Melanocyte of skin (primary cell): ENCODE results near the gene YKT6. TPM values are rescaled to one million over a fixed set of nuclear protein-coding genes. Genes with fewer than 3 reads are reported as not detected.

Experiments
- total RNA-seq, 2 donors: library from RNA; depleted of rRNA; stranded (reverse); fragments of >200 nt; gene quantifications; 2 replicates each; pipeline ENCODE4 v1.2.3, GENCODE V29; 2012

The YKT6 gene
- 10 to 100 TPM; 76.1 to 78.6 TPM for total RNA-seq

DNA sequence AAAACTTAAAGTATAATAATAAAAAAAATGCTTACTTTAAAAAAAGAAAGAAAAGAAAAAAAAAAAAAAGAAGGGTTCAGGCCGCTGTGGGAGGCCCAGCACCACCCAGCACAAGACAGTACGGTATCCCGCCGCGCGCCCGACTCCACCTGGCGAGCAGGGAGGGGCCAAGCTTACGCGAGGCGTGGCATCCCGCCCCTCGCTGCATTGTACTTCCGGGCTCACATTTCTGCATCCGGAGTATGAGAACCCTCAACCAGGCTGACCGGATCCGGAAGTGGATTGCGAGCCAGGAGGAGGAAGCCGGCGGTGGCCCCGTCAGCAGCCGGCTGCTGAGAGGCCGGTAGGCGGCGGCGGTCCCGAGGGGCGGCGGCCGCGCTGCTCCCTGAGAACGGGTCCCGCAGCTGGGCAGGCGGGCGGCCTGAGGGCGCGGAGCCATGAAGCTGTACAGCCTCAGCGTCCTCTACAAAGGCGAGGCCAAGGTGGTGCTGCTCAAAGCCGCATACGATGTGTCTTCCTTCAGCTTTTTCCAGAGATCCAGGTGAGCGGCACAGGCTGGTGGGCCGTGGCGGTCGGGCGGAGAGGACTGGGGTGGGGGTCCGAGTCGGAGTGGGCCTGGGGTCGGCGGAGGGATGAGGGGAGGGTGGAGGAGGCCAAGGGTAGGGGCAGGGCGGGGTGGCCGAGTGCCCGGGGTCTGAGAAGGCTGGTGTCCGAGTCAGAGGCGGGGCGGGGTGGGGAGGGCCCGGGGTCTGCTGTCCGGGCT, at the start of gene YKT6:
TSS of gene YKT6 (plus strand) at position 280 of the 763 bp plus-strand sequence. CDS start at position 438, 158 bp downstream.

DNA sequence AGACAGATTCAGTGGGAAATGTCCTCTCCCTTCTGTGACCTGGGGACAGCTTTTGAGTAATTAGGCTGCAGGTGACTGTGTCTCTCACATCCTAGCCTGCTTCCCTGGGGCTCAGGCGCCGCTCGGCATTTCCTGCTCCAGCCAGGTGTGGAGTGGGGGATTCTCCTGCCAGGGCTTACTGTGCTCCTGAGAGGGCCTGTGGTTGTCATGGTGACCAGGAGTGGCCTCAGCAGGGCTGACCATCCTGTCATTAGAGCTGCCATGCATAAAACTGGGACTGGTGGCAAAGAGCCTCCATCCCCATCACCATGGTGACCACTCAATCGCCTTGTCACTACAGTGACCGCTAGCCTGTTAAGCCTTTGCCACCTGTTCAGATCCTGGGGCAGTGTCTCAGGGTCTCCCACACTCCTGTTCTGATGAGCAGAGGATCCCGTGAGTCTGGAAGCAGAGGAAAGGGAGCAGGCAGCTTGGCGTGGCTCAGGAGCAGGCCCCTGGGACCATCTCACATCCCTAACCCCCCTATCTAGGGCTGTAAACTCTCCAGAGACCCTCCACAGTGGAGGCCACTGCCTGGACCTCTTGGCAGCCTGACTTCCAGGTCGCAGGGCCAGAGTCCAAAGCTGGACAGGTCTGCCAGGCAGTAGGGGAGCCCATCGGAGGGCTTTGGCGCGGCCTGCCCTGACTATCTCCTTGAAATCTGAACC, 11.3 kb upstream of the YKT6 start, which contains the start of gene GCK:
TSS of gene GCK (minus strand) at position 154 of the 707 bp plus-strand sequence. CDS start 486 bp downstream, outside the sequence.

Other genes starting within 250 kb of the YKT6 start
- gene SPDYE1, start 203.1 kb upstream of the YKT6 start, total RNA-seq: not detected
- 100 to 1,000 TPM in 1 of 2 donors, 10 to 100 TPM in 1; 95.3 to 103 TPM for gene DBNL, start 156.3 kb upstream of the YKT6 start, total RNA-seq
- not detected for gene PGAM2, start 135.4 kb upstream of the YKT6 start, total RNA-seq
- gene POLM, start 118.4 kb upstream of the YKT6 start, total RNA-seq: 10 to 100 TPM; 18.0 to 29.6 TPM
- gene AEBP1, start 96.6 kb upstream of the YKT6 start, total RNA-seq: 10 to 100 TPM; 33.0 to 63.3 TPM
- 100 to 1,000 TPM in 1 of 2 donors, 10 to 100 TPM in 1; 88.4 to 153 TPM for gene POLD2, start 77.4 kb upstream of the YKT6 start, total RNA-seq
- not detected for gene MYL7, start 59.6 kb upstream of the YKT6 start, total RNA-seq
- not detected for gene GCK, start 11.5 kb upstream of the YKT6 start, total RNA-seq
- gene CAMK2B, start 124.6 kb downstream of the YKT6 start, total RNA-seq: not detected